SK-MEL-5 (cell line): Measurements from ENCODE around the gene GNB1L. TPM values are rescaled to one million over a fixed set of nuclear protein-coding genes. Genes with fewer than 3 reads are reported as not detected.

Source experiments
- DNase-seq: peaks from one replicate; pipeline ENCODE4 v3.0.0-alpha.2; 2016; ENCODE audit warnings: low read depth, low spot score
- in situ Hi-C: cut with HindIII; loops from 2 replicates; pipeline ENCODE4 v1.10.0; 2016; ENCODE audit warnings: low sequenced_read_pairs, high pct_unique_total_duplicates, low pct_unique_long_range_greater_than_20kb
- total RNA-seq: library from RNA; depleted of rRNA; stranded (reverse); fragments of >200 nt; shearing (Covaris generic); gene quantifications from 2 replicates; pipeline ENCODE4 v1.2.3, GENCODE V29; 2014

Gene GNB1L
- total RNA-seq, 1 experiment from 2014 or later, result 8.7 TPM

DNA sequence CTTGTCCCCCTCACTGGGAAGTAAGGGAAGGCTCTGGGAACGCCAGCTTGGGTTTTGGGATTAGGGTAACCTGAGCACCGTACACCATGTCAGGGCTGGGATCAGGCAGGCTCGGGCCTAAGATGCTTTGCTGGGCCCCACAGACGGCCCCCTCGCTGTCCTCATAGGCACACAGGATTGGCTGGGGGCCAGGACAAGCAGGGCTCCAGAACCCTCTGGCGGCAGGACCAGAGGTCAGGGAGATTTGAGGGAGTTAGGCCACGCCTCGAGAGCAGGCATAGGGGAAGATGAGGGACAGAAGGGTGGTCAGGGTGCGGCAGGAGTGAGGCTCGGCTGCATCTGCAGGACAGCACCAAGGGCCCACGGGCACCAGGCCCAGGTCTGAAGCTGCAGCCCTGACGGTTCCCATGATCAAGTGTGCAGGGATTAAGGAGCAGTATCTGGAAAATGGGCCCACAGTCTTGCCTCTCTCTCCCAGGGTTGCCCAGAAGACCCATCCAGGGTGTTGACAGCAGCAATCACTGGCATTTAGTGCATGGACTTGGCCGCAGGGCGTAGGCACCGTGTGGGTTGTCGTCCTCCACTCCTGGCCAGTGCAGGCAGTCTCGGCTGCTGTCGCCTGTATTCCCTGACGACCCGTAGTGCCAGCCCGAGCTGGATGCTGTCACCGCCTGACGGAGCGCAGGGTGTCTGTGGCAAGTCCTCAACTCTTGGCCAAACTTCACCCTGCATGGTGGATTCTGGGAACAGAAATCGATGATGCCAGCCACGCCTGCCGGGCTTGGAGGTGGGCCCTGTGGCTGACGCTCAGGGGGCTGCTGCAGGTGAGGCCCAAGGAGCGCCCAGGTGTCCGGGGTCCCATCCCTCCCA lies 15.7 kb upstream of the GNB1L start:
- DNase-seq, result no peak
- in situ Hi-C loops, result no loop called here

GRCh38 chr22:19869497-19870152 lies 15.0 kb upstream of the GNB1L start:
- in situ Hi-C loops, result no loop called here
- DNase-seq, result no peak

DNA sequence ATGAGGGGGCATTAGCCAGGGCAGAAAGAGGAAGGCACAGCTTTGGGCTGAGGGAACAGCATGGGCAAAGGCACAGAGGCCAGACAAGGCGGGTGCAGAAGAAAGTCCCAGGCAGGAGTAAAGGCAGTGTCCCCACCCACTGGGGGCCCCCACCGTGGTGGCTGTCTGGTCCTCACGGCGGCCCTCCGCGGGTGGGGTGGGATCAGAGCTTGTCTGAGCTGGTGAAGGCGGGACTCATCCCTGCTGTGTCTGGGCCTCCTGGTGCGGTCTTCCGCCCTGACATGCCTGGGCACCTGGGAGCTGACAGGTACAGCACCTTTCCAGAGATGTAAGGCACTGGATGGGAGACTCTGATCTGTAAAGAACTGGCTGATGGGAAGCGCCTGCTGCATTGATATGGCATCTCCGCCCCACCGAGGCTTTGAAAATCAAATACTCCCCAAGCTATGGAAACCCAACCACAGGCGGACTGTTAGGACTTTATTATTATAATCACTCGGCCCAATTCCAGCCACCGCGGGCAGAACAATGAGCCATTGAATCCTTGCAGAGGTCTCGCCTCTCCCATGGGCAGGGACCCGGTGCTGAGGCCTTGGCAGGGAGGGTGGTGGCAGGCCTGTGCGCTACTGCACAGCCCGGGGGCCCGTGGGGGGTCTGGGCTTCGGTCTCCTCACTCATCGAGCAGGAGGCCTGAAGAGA lies 14.2 kb upstream of the GNB1L start:
- peak; percentile 57 for DNase-seq
- in situ Hi-C loops, result no loop called here

GRCh38 chr22:19868333-19868732 lies 13.7 kb upstream of the GNB1L start:
- in situ Hi-C loops, result no loop called here
- DNase-seq, result no peak

DNA sequence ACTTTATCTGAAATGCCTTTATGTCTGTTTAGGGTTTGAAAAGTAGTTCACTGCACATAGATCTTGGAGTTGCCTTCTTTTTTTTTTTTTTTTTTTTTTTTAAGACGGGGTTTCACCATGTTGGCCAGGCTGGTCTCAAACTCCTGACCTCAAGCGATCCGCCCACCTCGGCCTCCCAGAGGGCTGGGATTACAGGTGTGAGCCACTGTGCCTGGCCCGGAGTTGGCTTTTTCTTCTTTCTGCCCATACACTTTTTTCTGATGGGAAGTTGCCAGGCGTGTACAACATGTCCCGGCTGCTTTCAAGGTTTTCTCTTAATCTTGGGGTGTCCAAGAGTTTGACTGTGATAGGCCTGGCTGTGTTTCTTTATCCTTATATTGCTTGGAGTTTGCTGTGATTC lies 12.9 kb upstream of the GNB1L start:
- in situ Hi-C loops, result no loop called here
- no peak for DNase-seq

GRCh38 chr22:19866665-19867009 lies 12.0 kb upstream of the GNB1L start:
- DNase-seq, result no peak
- in situ Hi-C loops, result no loop called here

GRCh38 chr22:19865141-19865829 lies 10.6 kb upstream of the GNB1L start:
- no peak for DNase-seq
- in situ Hi-C loops, result no loop called here

DNA sequence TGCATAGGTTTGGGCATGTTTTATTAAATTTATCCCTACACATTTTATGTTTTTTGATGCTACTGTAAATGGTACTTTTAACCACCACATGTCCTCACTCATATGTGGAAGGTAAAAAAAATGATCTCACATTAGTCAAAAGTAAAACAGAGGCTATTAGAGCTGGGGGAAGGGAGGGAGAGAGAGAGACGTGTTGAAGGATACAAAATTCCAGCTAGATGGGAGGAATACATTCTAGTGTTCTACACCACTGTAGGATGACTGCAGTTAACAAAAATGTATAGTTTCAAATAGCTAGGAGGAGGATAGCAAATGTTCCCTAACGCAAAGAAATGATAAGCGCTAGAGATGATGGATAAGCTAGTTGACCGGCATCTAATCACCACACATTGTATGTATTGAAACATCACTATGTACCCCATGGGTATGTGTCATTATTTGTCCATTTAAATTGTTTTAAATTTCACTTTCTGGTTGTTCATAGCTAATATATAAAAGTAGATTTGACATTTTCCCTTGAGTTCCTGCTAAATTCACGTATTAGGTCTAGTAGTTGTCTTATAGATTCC lies 9.9 kb upstream of the GNB1L start:
- no peak for DNase-seq
- in situ Hi-C loops, result no loop called here

DNA sequence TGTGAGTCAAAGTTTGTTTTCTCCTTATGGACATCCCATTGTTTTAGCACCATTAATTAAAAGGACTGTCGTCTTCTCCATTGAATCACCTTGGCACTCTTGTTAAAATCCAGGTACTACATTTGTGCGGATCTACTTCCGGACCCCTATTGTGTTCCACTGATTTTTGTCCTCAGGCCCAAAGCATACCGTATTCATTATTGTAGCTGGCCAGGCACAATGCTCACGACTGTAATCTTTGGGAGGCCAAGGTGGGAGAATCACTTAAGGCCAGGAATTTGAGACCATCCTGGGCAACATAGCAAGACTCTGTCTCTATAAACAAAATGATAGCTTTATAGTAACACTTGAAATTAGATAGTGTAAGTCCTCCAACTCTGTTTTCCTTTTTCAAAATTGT lies 8.9 kb upstream of the GNB1L start:
- DNase-seq, result no peak
- in situ Hi-C loops, result no loop called here

GRCh38 chr22:19862619-19863246 lies 8.1 kb upstream of the GNB1L start:
- in situ Hi-C loops, result no loop called here
- no peak for DNase-seq

GRCh38 chr22:19859861-19860510 lies 5.3 kb upstream of the GNB1L start:
- in situ Hi-C loops, result no loop called here
- DNase-seq, result no peak

DNA sequence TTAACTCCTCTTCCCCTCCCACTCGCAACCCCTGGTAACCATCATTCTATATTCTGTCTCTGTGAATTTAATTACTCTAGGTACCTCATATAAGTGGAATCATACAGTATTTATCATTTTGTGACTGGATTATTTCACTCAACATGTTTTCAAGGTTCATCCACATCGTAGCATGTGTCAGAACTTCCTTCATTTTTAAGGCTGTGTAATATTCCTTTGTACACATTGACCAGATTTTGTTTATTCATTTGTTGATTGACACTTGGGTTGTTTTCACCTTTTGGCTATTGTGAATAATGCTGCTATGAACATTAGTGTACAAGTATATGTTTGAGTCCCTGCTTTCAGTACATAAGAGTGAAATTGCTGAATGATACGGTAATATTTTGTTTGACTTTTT lies 2.7 kb upstream of the GNB1L start:
- DNase-seq, result no peak
- in situ Hi-C loops, result no loop called here

DNA sequence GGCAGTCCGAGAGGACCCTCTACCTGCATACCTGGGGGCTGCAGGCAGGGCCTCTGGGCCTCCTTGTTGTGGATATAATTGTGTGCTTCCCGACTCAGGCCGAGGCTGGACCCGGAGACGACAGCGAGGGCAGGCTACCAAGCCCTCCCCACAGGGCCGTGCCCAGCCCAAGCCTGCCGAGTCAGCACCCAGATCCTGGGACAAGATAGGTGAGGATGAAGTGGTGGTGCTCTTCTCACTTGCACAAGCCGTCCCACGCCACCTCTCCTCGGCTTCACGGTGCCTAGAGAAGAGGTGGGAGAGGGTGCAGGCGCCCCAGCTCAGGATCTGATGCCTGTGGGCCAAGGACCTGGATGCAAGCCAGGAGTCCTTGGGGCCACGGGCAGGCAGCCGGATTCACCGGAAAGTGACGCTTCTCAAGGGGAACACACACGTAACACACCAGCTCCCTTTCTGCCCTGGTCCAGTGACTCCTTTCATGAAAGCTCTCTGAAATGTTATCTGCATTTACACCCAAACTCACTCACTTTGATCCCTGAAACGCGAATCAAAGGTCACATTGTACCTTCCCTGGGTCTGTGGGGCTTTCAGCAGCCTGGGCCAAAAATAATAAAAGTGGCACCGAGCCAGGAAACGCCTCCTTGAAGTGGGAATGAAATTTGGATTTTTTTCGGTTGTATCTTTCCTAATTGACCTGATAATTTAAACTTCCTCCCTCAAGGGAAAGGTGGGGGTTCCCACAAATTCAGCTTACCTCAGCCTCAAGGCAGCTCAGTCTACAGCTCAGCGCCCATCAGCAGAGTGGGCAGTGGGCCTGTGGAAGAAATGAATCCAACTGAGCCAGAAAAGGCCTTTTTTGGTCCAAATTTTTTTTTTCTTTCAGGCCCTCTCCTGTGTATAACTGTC lies 1.1 kb upstream of the GNB1L start:
- in situ Hi-C loops, result no loop called here
- DNase-seq, result peak; percentile 86

- in situ Hi-C loops, result no loop called here
- DNase-seq, result no peak
Measured at GRCh38 chr22:19853879-19854777, 546 bp downstream of the GNB1L start.
